ENCODE data around the gene REXO4.

DNA sequence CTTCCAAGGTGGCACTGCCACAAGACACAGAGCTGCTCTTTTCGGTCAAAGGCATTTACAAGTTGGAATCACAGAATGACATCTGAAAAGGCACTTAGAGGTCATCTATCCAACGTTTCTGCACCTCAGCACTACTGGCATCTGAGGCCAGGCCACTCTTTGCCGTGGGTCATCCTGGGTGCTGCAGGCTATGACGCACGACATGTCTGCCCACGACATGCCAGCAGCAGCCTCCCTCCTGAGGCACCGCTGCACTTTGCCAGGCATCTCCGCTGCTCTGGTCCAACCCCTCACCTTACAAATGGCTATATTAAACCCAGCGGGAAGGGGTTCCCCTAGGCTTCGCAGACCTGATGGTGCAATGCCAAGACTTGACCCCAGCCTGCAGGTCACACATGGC is 50.0 kb downstream of the REXO4 start:
- no peak for TF ChIP-seq MAZ (IDR thresholded peaks at IDR 0.05; ENCODE audit: borderline replicate concordance, low read depth, low read length)
- TF ChIP-seq POLR2A (IDR thresholded peaks at IDR 0.05; ENCODE audit: low read depth, low read length), result no peak
- TF ChIP-seq MAFK (IDR thresholded peaks at IDR 0.05; ENCODE audit: low read depth, low read length), result no peak
- TF ChIP-seq, protein P1, sequence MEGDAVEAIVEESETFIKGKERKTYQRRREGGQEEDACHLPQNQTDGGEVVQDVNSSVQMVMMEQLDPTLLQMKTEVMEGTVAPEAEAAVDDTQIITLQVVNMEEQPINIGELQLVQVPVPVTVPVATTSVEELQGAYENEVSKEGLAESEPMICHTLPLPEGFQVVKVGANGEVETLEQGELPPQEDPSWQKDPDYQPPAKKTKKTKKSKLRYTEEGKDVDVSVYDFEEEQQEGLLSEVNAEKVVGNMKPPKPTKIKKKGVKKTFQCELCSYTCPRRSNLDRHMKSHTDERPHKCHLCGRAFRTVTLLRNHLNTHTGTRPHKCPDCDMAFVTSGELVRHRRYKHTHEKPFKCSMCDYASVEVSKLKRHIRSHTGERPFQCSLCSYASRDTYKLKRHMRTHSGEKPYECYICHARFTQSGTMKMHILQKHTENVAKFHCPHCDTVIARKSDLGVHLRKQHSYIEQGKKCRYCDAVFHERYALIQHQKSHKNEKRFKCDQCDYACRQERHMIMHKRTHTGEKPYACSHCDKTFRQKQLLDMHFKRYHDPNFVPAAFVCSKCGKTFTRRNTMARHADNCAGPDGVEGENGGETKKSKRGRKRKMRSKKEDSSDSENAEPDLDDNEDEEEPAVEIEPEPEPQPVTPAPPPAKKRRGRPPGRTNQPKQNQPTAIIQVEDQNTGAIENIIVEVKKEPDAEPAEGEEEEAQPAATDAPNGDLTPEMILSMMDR (conservative IDR thresholded peaks at IDR 0.05; ENCODE audit: low read depth, low read length), result no peak
- no peak for TF ChIP-seq CEBPB (IDR thresholded peaks at IDR 0.05; ENCODE audit: low read depth, low read length)
- TF ChIP-seq RFX5 (IDR thresholded peaks at IDR 0.05; ENCODE audit: low read depth, low read length), result no peak
- TF ChIP-seq RAD21 (IDR thresholded peaks at IDR 0.05; ENCODE audit: low read length), result no peak
- TF ChIP-seq CHD1 (IDR thresholded peaks at IDR 0.05; ENCODE audit: low read depth, low read length), result no peak
- TF ChIP-seq, protein P2, sequence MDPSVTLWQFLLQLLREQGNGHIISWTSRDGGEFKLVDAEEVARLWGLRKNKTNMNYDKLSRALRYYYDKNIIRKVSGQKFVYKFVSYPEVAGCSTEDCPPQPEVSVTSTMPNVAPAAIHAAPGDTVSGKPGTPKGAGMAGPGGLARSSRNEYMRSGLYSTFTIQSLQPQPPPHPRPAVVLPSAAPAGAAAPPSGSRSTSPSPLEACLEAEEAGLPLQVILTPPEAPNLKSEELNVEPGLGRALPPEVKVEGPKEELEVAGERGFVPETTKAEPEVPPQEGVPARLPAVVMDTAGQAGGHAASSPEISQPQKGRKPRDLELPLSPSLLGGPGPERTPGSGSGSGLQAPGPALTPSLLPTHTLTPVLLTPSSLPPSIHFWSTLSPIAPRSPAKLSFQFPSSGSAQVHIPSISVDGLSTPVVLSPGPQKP (IDR thresholded peaks at IDR 0.05; ENCODE audit: borderline replicate concordance, low read depth, low read length), result no peak
